ENCODE results near the gene ANKRD23.

The ANKRD23 gene

GRCh38 chr2:96861074-96861473 is 17.3 kb upstream of the ANKRD23 start:
- no peak for DNase-seq

DNA sequence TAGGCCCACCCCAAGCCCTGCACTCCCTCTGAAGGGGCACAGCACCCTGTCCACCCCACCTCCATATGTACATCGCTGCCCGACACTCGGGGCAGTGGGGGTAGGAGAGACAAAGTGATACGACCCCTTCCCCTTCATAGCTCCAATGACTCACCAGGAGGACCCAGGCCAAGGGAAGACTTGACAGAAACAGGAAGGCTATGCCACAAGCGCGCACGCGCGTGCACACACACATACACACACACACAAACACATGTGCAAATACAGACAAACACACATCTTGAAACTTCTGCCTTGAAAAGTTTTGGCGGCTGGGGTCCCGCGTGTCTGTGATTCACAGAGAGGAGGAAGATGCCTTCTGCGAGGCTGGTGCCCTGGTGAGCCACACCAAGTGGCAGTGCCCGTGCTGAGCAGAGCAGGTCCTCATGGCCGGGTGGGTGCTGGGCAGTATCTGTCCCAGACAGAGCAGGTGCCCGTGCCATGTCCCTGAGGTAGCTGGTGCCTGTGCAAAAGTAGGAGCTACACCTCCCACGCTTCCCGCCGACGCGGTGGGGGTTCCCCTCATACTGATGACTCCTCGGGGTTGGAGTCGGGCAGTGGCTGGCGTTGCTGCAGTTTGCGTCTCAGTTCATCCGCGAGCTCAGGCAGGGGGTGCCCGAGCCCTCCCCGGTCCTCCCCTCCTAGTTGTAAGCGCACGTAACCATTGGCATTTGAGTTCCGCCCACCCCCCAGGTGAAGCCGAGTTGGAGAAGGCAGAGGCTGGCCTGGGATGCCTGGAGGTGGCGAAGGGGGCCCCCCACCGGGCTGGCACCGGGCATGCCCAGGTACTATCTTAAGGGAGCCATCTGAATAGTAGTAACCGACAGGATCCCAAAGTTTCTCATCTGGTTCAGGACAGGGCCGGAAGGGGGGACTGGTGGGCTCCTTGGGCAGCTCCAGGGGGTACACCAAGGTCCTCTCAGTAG is 16.5 kb upstream of the ANKRD23 start:
- peak; percentile 37 for DNase-seq

DNA sequence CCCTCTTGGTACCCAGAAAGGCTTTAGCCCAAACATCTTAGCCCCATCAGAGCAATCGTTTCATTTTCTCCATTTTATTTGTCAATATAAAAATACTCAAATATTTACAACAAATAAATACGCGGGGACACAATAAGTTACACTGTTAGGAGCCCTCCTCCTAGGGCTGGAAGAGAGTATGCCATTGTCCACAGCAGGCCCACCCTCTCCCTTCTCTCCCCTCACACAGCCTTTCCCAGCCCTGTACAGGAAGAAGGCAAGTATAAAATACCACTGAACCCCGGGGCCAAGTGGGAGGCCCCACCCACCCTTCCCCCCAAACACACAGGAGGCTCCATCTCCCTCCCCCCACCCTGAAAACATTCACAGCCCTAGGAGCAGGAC is 15.9 kb upstream of the ANKRD23 start:
- no peak for DNase-seq

DNA sequence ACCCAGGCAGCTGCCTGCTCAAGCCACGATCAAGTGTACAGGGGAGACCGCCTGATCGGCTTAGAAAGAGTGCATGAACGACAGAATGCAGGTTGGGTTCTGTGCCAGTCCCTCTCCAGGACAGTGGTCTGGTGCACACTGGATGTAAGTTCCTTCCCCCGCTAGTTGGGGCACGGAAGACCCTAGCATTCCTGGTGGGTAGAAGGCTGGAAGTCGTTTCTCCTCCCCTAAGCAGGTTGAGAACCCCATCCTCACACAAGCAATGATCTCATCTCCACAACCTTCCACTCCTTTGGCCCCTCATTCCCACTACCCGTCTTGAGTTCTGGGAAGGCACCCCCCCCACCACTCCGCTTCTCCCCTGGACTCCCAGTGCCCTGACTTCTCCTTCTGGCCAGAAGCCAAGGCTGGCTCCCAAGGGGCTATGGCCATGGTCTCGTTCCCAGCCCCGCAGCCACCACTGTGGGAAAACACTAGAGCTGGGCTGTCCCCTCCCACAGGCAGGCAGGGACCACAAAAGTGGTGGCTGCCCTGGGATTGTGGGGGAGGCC is 15.4 kb upstream of the ANKRD23 start:
- no peak for DNase-seq

DNA sequence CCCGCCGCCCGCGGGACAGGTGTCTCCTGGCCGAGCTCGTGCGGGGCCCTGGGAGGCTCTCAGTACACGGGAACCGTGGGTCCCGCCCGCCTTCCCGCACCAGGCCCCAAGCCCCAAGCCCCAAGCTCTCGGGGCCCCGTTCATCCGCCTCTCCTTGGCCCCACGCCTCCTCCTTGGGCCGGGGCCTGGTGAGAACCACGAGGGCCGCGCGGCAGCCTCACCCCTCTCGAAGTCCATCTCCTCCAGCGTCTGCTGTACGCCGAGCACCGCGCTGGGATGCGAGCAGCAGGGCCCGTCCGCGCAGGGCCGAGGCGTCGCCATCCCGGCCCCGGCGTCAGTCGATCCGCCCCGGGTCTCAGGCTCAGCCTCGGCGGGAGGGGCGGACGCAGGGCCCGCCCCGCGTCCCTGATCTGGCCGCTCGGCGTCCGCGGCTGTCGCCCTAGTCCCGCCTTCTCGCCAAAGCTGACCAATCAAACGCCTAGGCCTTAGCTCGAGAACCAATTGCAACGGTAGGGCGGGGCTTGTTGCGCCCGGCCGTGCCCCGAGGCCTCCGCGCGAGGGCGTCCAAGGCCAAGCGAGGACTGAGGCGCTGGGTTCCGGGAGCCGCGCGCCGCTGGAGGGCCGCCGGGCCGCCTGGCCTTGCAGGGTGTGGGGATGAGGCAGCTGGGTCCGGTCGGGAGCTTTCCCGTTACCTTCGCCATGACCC is 14.0 kb upstream of the ANKRD23 start, which contains the start of gene ANKRD39:
ANKRD39 (minus strand) TSS at position 350 of the 706 bp plus-strand sequence; CDS start at position 321, 29 bp downstream.
- DNase-seq: peak; percentile 99

- peak; percentile 33 for DNase-seq
Observed at GRCh38 chr2:96856776-96857666, 13.2 kb upstream of the ANKRD23 start.

- DNase-seq: no peak
Observed at GRCh38 chr2:96853321-96853720, 9.5 kb upstream of the ANKRD23 start.

DNA sequence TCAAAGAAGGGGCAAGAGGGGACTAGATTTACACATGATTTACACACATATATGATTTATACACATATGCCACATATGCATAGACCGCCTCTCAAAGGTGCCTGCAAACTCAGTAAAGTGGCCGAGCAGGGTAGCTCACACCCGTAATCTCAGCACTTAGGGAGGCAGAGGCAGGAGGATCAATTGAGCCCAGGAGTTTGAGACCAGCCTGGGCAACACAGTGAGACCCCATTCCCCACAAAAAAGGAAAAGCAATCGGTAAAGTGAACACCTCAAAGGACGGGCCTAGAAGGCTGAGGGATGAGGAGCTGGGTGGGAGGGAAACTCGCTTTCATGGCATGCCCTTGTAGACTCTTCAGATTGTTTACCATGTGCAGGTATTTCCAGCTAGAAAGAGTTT is 8.8 kb upstream of the ANKRD23 start:
- DNase-seq: no peak

GRCh38 chr2:96848264-96848663 is 4.4 kb upstream of the ANKRD23 start:
- DNase-seq: no peak

DNA sequence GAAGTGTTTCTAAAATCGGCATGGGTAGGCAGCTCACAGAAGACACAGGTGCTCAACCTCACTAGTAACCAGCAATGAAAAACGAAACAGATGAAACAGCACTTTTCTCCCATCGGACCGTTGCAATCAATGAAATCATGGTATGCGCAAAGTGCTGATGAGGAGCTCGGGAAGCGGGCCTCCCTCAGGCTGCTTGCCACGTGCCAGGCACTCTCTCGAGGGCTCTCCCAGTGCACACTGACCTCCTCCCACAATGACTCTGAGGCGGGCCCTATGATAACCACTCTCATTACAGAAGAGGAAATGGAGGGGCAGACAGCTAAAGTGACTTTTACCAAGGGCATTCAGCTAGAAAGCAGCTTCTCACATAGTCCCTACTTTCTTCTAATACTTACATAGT is 3.8 kb upstream of the ANKRD23 start:
- no peak for DNase-seq

- no peak for DNase-seq
Observed at GRCh38 chr2:96846825-96847224, 3.0 kb upstream of the ANKRD23 start.

- no peak for DNase-seq
Observed at GRCh38 chr2:96844405-96844808, 586 bp upstream of the ANKRD23 start.

- DNase-seq: no peak
Observed at GRCh38 chr2:96842600-96842999, 1.2 kb downstream of the ANKRD23 start.

DNA sequence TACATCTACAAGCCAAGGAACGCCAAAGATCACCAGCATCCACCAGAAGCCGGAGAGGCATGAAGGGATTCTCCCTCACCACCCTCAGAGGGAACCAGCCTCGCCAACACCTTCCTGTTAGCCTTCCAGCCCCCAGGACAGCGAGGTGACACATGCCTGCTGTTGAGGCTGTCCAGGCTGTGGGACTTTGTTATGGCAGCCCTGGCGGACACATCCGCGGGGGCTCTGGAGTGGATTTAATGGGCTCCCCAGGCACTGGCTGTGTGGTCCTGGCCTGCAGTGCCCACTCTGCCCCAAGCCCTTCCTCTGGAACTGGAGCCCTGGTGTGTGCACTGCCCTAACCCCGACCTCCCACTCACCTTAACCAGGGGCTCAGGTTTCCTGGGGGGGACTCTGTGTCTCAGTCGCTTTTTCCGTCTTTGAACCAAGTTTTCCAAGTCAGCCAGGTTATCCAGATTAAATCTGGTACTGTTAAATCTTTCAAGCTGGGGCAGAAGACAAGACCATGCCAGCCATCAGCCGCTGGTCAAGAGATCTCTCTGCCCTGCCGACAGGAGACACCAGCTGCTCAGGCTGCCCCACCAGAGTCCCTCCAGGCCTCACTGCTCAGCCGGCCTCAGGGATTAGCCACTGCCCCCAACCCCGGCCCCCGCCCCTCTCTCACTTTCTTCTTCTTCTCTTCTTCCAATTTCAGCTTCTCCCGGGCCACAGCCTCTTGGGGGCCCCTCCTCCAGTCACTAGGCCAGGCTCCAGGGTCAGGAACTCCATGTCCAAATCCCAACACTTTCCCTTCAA is 1.9 kb downstream of the ANKRD23 start:
- DNase-seq: no peak

- no peak for DNase-seq
Observed at GRCh38 chr2:96839875-96840850, 3.7 kb downstream of the ANKRD23 start.

GRCh38 chr2:96839293-96839874 is 4.4 kb downstream of the ANKRD23 start:
- peak; percentile 84 for DNase-seq

- DNase-seq: no peak
Observed at GRCh38 chr2:96838345-96839292, 5.2 kb downstream of the ANKRD23 start.

GRCh38 chr2:96837575-96837974 is 6.2 kb downstream of the ANKRD23 start:
- DNase-seq: no peak

DNA sequence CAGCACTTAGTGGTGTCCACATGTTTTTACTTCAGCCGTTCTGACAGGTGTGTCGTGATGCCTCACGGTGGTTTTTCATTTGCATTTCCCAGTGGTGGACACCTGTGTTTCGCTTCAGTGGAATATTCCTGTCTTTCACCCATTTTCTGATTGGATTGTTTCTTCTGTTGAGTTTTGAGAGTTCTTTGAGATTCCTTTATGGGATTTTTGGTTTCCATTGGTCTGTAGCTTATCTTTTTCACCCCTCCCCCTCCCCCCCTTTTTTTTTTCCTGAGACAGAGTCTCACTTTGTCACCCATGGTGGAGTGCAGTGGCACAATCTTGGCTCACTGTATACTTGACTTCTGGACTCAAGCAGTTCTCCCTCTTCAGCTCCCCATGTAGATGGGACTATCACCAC is 8.0 kb downstream of the ANKRD23 start:
- no peak for DNase-seq
